Measurements from ENCODE around the gene DPF3.
A peak's percentile ranks its signal among the peaks of the same experiment; 100 is the strongest.

Gene DPF3

GRCh38 chr14:72675126-72675525 is 218.8 kb downstream of the DPF3 start:
- DNase-seq, result peak in 1 of 4 experiments; percentile 12

- no peak for DNase-seq
These were observed 220.7 kb downstream of the DPF3 start for GRCh38 chr14:72673179-72673578.

- no peak for DNase-seq
These were observed 227.3 kb downstream of the DPF3 start for GRCh38 chr14:72666610-72667009.

DNA sequence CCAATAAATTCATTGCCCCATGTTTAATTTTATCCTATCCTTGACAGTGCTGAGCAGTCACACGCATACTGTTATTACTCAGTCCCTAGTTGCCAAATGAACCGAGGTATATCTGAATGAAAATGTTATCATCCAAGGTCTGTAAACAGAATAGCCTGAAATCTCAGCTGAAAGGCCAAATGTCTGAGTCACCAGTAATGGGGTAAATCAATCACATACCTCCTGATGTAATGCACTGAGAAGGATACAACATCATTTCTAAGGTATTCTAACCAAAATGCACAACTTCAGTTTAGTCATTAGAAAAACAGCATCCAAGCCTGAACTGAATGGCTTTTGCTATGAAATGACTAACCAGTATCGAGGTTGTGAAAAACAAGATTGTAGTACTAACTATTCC is 228.6 kb downstream of the DPF3 start:
- no peak for DNase-seq

GRCh38 chr14:72664651-72665050 is 229.2 kb downstream of the DPF3 start:
- no peak for DNase-seq

GRCh38 chr14:72663956-72664650 is 229.8 kb downstream of the DPF3 start:
- no peak for DNase-seq

DNA sequence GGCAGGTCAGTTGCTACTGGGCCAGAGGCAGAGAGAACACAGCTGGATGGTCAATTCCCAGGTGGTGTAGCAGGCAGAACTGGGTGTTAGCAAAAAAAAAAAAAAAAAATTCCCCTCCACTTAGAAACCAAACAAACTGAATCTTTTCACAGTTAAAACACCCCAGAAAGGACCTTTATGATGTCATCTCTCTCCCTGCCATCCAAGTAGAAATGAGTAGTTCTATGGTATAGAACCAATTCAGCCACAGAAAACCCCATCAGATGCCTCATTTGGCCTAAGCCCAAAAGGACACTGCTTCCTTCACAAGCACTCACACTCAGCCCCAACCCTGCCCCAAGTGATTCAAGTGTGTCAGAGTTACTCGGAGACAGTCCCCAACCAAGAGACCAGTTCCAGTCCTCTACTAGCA is 230.8 kb downstream of the DPF3 start:
- DNase-seq, result no peak

DNA sequence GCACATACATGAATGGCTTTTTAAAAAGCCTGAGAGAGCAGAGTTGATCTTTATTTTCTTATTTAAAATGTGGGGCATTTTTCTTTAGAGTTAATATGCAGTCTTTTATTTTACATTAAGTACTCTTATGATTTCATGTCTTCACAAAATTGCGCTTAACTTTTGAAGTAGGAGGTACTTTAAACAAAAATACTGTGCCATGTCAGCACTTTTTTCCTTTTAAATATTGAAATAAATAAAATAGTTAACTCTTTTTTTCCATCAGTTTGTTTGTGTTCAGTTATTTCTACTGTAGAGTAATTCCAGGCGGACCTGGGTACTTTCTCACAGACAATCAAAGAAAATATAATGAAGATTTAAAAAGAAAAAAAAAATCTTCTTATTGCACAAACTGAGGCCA is 231.7 kb downstream of the DPF3 start:
- DNase-seq, result no peak

DNA sequence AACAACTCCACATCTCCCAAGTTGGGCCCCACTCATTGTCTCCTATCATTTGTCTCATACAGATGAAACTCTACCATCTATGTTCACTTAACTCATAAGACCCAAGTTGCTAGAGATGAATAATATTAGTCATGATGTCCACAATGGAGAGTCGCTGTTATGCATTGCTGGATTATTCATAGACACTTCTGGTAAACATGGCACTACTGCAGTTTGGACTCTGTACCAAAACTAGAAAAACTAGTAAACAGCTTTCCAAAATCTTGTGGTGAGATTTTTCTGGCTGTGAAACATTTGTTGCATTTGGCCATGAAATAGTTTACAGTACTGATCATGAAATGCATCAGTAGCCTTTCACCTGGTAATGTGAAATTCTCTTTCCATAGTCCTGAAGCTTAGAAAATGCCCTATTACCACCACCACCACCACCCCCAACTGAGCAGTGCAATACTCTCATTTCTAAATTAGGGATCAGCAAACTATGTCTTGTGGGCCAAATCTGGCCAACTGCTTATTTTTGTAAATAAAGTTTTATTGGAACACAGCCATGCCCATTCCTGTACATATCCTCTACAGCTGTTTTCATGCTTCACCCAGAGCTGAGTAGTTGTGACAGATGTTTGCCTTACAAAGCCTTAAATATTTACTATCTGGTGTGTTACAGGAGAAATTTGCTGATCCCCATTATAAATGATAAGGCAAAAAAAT is 236.5 kb downstream of the DPF3 start:
- DNase-seq, result no peak

- DNase-seq, result no peak
These were observed 240.9 kb downstream of the DPF3 start for GRCh38 chr14:72653026-72653425.

DNA sequence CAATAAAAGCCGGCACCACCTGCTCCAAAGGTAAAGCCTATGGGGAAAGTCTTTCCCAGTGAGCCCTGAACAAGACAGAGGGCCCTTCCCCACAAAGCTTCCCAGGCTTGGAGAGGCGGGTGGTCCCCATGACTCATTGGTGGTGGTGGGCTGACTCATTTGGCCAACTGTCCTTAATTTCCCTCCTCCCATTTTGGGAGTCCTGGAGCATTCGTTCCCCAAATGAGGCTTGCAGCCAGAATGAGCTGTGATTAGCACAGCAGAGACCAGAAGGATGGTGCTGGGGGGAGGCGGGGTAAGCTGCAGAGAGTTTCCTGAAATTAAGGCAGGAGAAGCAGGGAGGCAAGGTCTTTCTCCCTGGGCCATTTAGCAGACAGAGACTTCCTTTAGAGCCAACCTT is 241.7 kb downstream of the DPF3 start:
- no peak for DNase-seq

GRCh38 chr14:72651714-72652113 is 242.2 kb downstream of the DPF3 start:
- DNase-seq, result no peak

- DNase-seq, result no peak
These were observed 242.8 kb downstream of the DPF3 start for GRCh38 chr14:72651081-72651480.

- DNase-seq, result no peak
These were observed 244.2 kb downstream of the DPF3 start for GRCh38 chr14:72649603-72650227.

DNA sequence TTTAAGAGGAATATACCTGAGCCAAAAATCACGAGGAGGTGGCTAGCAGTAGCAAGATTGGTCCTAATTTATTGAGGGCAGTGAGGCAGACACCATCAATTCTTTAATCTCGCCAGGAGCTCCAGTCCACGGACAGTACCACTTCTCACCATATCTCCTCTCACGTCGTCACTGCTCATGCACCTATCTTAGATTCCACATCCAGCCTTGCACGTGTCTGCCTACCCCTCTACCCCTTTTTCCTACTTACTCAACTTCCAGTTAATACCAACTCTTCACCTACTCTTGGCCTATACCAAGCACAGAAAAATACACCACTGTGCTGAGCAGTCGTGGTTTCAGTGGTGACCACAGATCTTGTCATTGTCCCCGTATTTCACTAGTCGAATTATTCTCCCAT is 246.1 kb downstream of the DPF3 start:
- no peak for DNase-seq

- DNase-seq, result no peak
These were observed 246.9 kb downstream of the DPF3 start for GRCh38 chr14:72646861-72647528.

GRCh38 chr14:72645706-72646105 is 248.2 kb downstream of the DPF3 start:
- no peak for DNase-seq

- DNase-seq, result no peak
These were observed 249.0 kb downstream of the DPF3 start for GRCh38 chr14:72644758-72645489.

- DNase-seq, result no peak
These were observed 249.9 kb downstream of the DPF3 start for GRCh38 chr14:72644038-72644437.

GRCh38 chr14:72643317-72643801 is 250.5 kb downstream of the DPF3 start:
- DNase-seq, result peak; percentile 28 to 65 (median 48)

GRCh38 chr14:72640911-72641485 is 252.9 kb downstream of the DPF3 start:
- DNase-seq, result peak; percentile 3 to 29 (median 14)

- DNase-seq, result peak; percentile 6 to 44 (median 20)
These were observed 255.9 kb downstream of the DPF3 start for GRCh38 chr14:72638021-72638420.

Data from suppressor macrophage (primary cell).